HFFc6 (cell line): Measurements from ENCODE around the gene ARAF. TPM values are rescaled to one million over a fixed set of nuclear protein-coding genes. Genes with fewer than 3 reads are reported as not detected.

ENCODE experiments used
- DNase-seq: peaks from one replicate; pipeline ENCODE4 v3.0.0-alpha.2; 2018
- H3K27ac Mint-ChIP-seq: 2 replicates; pipeline ENCODE4 v1.8.0; 2020; ENCODE audit warnings: mild to moderate bottlenecking, mixed read lengths
- H3K27me3 Mint-ChIP-seq: 2 replicates; pipeline ENCODE4 v1.8.0; 2021; ENCODE audit warnings: mild to moderate bottlenecking, moderate library complexity, mixed read lengths; ENCODE audit not compliant: insufficient read depth
- H3K36me3 Mint-ChIP-seq: 2 replicates; pipeline ENCODE4 v1.8.0; 2021; ENCODE audit warnings: low read depth, mixed read lengths
- H3K4me1 Mint-ChIP-seq: 2 replicates; pipeline ENCODE4 v1.8.0; 2020; ENCODE audit warnings: low read depth, mixed read lengths
- H3K4me3 Mint-ChIP-seq: 2 replicates; pipeline ENCODE4 v1.8.0; 2020; ENCODE audit warnings: mild to moderate bottlenecking, moderate library complexity, mixed read lengths
- H3K9me3 Mint-ChIP-seq: 2 replicates; pipeline ENCODE4 v1.8.0; 2020; ENCODE audit warnings: mild to moderate bottlenecking, mixed read lengths
- CTCF ChIP-seq: fragments of 200-600 bp; sonication (generic); IDR thresholded peaks from 2 replicates; pipeline ENCODE4 v1.5.0; 2021; ENCODE audit warnings: antibody characterized with exemption, mild to moderate bottlenecking
- total RNA-seq, 6 experiments: library from RNA; stranded (reverse); fragmentation: NEBNext Ultra II Directional; extraction: Animal tissue kit (Norgen Biotek cat#: 25700); gene quantifications; 2 replicates in 1 of 6; 3 replicates in 5 of 6; pipeline ENCODE4 v1.2.3, GENCODE V29; 2021

Gene ARAF
- total RNA-seq, 6 experiments from 2014 or later: 68.8 to 80.7 (median 75.3) TPM

- peak overlapping the region; percentile 95 for H3K4me3 Mint-ChIP-seq
- no peaks in the 10 kb centered on the region for H3K9me3 Mint-ChIP-seq
- TF ChIP-seq CTCF: no peak
- DNase-seq: no peak
- peaks cover 12% of the 10 kb centered on the region for H3K36me3 Mint-ChIP-seq
- peaks cover 30% of the 10 kb centered on the region for H3K4me1 Mint-ChIP-seq
- H3K27me3 Mint-ChIP-seq: no peaks in the 10 kb centered on the region
- peak overlapping the region; percentile 96 for H3K27ac Mint-ChIP-seq
Measured at GRCh38 chrX:47561659-47562151, 700 bp downstream of the ARAF start.

GRCh38 chrX:47562615-47563243, 1.7 kb downstream of the ARAF start:
- Mint-ChIP-seq H3K27ac (peak overlapping the region; percentile 64), H3K4me3 (peak overlapping the region; percentile 95), H3K9me3 (no peaks in the 10 kb centered on the region), H3K4me1 (peaks cover 28% of the 10 kb centered on the region), H3K27me3 (no peaks in the 10 kb centered on the region), H3K36me3 (peaks cover 15% of the 10 kb centered on the region)
- no peak for DNase-seq
- TF ChIP-seq CTCF: peak; percentile 60

- peak overlapping the region; percentile 67 for H3K4me3 Mint-ChIP-seq
- peak; percentile 45 for DNase-seq
- peaks cover 17% of the 10 kb centered on the region for H3K36me3 Mint-ChIP-seq
- no peak for TF ChIP-seq CTCF
- H3K27ac Mint-ChIP-seq: peak overlapping the region; percentile 79
- no peaks in the 10 kb centered on the region for H3K9me3 Mint-ChIP-seq
- H3K4me1 Mint-ChIP-seq: peaks cover 28% of the 10 kb centered on the region
- H3K27me3 Mint-ChIP-seq: no peaks in the 10 kb centered on the region
Measured at GRCh38 chrX:47563801-47564315, 2.9 kb downstream of the ARAF start.

- H3K27ac Mint-ChIP-seq: peak overlapping the region; percentile 79
- H3K9me3 Mint-ChIP-seq: no peaks in the 10 kb centered on the region
- peaks cover 21% of the 10 kb centered on the region for H3K36me3 Mint-ChIP-seq
- no peak for DNase-seq
- TF ChIP-seq CTCF: peak; percentile 13; the same call in 1 of the 2 replicates
- peak overlapping the region; percentile 42 for H3K4me3 Mint-ChIP-seq
- peaks cover 28% of the 10 kb centered on the region for H3K4me1 Mint-ChIP-seq
- no peaks in the 10 kb centered on the region for H3K27me3 Mint-ChIP-seq
Measured at GRCh38 chrX:47564438-47565085, 3.6 kb downstream of the ARAF start.

GRCh38 chrX:47566841-47567240, 5.8 kb downstream of the ARAF start:
- H3K9me3 Mint-ChIP-seq: no peaks in the 10 kb centered on the region
- H3K4me3 Mint-ChIP-seq: no peak overlapping the region
- peaks cover 38% of the 10 kb centered on the region for H3K36me3 Mint-ChIP-seq
- H3K4me1 Mint-ChIP-seq: peaks cover 17% of the 10 kb centered on the region
- H3K27ac Mint-ChIP-seq: no peak overlapping the region
- DNase-seq: no peak
- H3K27me3 Mint-ChIP-seq: no peaks in the 10 kb centered on the region
- TF ChIP-seq CTCF: no peak
